Measurements from ENCODE around the gene CLEC2D.

CLEC2D gene

DNA sequence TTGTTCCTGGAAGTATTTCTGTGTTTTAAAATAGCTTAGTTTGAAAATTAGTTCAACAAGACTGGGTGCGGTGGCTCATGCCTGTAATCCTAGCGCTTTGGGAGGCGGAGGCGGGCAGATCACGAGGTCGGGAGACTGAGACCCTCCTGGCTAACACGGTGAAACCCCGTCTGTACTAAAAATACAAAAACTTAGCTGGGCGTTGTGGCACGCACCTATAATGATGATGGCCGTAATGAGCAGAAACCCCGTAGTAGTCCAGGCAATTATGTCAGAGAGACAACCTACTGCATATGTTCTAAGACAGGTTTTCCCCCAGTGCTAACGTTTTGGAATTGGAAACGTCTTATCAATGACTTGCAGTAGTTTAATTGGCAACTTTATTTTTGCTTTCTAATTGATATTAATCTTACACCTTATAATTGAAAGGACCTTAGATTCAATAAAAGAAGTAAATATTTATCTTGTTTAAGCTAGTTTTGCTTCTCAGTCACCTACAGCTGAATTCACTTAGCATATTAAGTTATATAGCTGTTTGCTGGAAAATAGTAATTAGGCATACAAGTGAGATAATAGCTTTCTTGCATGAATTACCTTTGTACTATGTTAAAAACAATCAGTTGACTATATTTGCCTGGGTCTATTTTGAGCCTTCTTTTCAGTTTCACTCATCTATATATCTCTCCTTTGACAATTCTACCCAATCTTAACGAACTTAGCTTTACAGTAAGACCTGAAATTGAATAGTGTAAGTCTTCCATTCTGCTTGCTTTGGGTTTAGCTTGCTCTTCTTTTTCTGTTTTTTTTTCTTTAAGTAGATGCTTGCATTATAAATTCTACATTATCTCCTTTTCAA, 47.8 kb downstream of the CLEC2D start:
- Histone ChIP-seq H3F3A (ENCODE audit: insufficient read depth, low read length) (no peaks in the 10 kb centered on the region), H3K9me2 (ENCODE audit: low read depth, low read length) (no peaks in the 10 kb centered on the region), H4K20me1 (ENCODE audit: insufficient read depth, low read length) (no peaks in the 10 kb centered on the region), H3K4me1 (ENCODE audit: insufficient read depth, low read length, severe bottlenecking) (peaks cover 16% of the 10 kb centered on the region), H3K79me2 (ENCODE audit: insufficient read depth, low read length) (no peaks in the 10 kb centered on the region), H3K36me3 (ENCODE audit: insufficient read depth, low read length) (peaks cover 24% of the 10 kb centered on the region), H3K4me2 (ENCODE audit: low read length) (no peak overlapping the region), H2AFZ (ENCODE audit: low read length) (no peak overlapping the region), H3K9ac (ENCODE audit: low read length) (no peak overlapping the region), H3K4me3 (ENCODE audit: low read depth, low read length, poor library complexity, severe bottlenecking) (no peak overlapping the region), H3K27ac (ENCODE audit: low read depth, low read length, poor library complexity, severe bottlenecking) (no peak overlapping the region), H3K9me3 (ENCODE audit: low read length) (no peaks in the 10 kb centered on the region), H3K27me3 (ENCODE audit: insufficient read depth, low read length) (no peaks in the 10 kb centered on the region)
- no peak for TF ChIP-seq EZH2 (IDR thresholded peaks at IDR 0.05; ENCODE audit: borderline replicate concordance, low read length)
- TF ChIP-seq, protein P1, sequence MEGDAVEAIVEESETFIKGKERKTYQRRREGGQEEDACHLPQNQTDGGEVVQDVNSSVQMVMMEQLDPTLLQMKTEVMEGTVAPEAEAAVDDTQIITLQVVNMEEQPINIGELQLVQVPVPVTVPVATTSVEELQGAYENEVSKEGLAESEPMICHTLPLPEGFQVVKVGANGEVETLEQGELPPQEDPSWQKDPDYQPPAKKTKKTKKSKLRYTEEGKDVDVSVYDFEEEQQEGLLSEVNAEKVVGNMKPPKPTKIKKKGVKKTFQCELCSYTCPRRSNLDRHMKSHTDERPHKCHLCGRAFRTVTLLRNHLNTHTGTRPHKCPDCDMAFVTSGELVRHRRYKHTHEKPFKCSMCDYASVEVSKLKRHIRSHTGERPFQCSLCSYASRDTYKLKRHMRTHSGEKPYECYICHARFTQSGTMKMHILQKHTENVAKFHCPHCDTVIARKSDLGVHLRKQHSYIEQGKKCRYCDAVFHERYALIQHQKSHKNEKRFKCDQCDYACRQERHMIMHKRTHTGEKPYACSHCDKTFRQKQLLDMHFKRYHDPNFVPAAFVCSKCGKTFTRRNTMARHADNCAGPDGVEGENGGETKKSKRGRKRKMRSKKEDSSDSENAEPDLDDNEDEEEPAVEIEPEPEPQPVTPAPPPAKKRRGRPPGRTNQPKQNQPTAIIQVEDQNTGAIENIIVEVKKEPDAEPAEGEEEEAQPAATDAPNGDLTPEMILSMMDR (IDR thresholded peaks at IDR 0.05; ENCODE audit: low read length) = no peak

DNA sequence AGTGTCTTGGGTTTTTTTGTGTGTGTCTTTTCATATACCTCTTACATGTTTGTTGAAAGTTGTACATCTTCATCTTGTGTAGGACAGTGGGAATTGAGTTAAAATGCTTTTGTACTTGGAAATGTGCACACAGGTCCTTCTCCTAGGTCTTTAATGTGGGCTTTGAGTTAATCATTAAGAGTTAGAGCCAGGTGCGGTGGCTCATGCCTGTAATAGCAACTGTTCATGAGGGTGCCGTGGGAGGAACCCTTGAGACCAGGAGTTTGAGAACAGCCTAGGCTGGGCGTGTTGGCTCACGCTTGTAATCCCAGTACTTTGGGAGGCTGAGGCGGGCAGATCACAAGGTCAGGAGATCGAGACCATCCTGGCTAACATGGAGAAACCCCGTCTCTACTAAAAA, 49.5 kb downstream of the CLEC2D start:
- Histone ChIP-seq H3K79me2 (ENCODE audit: insufficient read depth, low read length) (no peaks in the 10 kb centered on the region), H3K9me2 (ENCODE audit: low read depth, low read length) (no peaks in the 10 kb centered on the region), H3K4me3 (ENCODE audit: low read depth, low read length, poor library complexity, severe bottlenecking) (no peak overlapping the region), H3K9me3 (ENCODE audit: low read length) (no peaks in the 10 kb centered on the region), H3K4me2 (ENCODE audit: low read length) (no peak overlapping the region), H3K9ac (ENCODE audit: low read length) (no peak overlapping the region), H3F3A (ENCODE audit: insufficient read depth, low read length) (no peaks in the 10 kb centered on the region), H4K20me1 (ENCODE audit: insufficient read depth, low read length) (no peaks in the 10 kb centered on the region), H3K27me3 (ENCODE audit: insufficient read depth, low read length) (no peaks in the 10 kb centered on the region), H2AFZ (ENCODE audit: low read length) (no peak overlapping the region), H3K4me1 (ENCODE audit: insufficient read depth, low read length, severe bottlenecking) (peaks cover 33% of the 10 kb centered on the region), H3K36me3 (ENCODE audit: insufficient read depth, low read length) (peaks cover 29% of the 10 kb centered on the region), H3K27ac (ENCODE audit: low read depth, low read length, poor library complexity, severe bottlenecking) (no peak overlapping the region)
- no peak for TF ChIP-seq EZH2 (IDR thresholded peaks at IDR 0.05; ENCODE audit: borderline replicate concordance, low read length)
- TF ChIP-seq, protein P1 (IDR thresholded peaks at IDR 0.05; ENCODE audit: low read length) = no peak

DNA sequence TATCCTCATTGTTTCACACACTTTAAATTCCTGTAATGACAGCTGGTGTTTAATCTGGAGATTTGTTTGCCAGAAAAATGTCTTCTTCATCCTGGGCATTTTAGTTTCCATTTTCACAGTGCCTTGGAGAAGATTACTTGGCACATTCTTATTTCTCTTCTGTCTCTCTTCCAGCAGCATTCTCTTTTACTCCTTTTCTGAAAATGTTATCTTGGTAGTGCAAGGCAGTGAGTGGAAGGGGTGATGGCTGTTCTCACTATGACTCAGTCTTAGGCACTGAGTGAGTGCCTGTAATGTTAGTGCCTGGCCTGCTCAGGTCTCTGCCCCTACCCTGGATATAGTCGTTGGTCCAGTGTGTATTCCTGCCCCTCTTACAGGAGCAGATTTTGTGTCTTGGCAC, 50.3 kb downstream of the CLEC2D start:
- H3K36me3 ChIP-seq (ENCODE audit: insufficient read depth, low read length) = peaks cover 29% of the 10 kb centered on the region
- no peaks in the 10 kb centered on the region for H4K20me1 ChIP-seq (ENCODE audit: insufficient read depth, low read length)
- H3F3A ChIP-seq (ENCODE audit: insufficient read depth, low read length) = no peaks in the 10 kb centered on the region
- H3K9ac ChIP-seq (ENCODE audit: low read length) = no peak overlapping the region
- H2AFZ ChIP-seq (ENCODE audit: low read length) = no peak overlapping the region
- H3K4me2 ChIP-seq (ENCODE audit: low read length) = no peak overlapping the region
- no peaks in the 10 kb centered on the region for H3K9me2 ChIP-seq (ENCODE audit: low read depth, low read length)
- H3K79me2 ChIP-seq (ENCODE audit: insufficient read depth, low read length) = peaks cover 6% of the 10 kb centered on the region; the same call in 1 of the 2 replicates
- H3K27me3 ChIP-seq (ENCODE audit: insufficient read depth, low read length) = no peaks in the 10 kb centered on the region
- H3K9me3 ChIP-seq (ENCODE audit: low read length) = no peaks in the 10 kb centered on the region
- H3K4me3 ChIP-seq (ENCODE audit: low read depth, low read length, poor library complexity, severe bottlenecking) = no peak overlapping the region
- no peak for TF ChIP-seq EZH2 (IDR thresholded peaks at IDR 0.05; ENCODE audit: borderline replicate concordance, low read length)
- TF ChIP-seq, protein P1 (IDR thresholded peaks at IDR 0.05; ENCODE audit: low read length) = no peak
- peaks cover 38% of the 10 kb centered on the region for H3K4me1 ChIP-seq (ENCODE audit: insufficient read depth, low read length, severe bottlenecking)
- H3K27ac ChIP-seq (ENCODE audit: low read depth, low read length, poor library complexity, severe bottlenecking) = no peak overlapping the region
